HL-60 (cell line): ENCODE measurements around the gene SH3RF1.
"Not testable (repeated sequence)": the region's sequence is repeated elsewhere in the genome, so short reads cannot be mapped to it uniquely, and the experiment has no call there.

Experiments used
- DNase-seq, 2 experiments: peaks; one replicate each; pipeline ENCODE4 v3.0.0-alpha.2; 2010 to 2020; ENCODE audit warnings: low read depth in 1 of 2, low spot score in 1 of 2
- H3K27ac ChIP-seq: fragments of 250-450 bp; sonication (Bioruptor Pico); replicated peaks from 2 replicates; pipeline ENCODE4 v1.5.1; 2020; ENCODE audit warnings: mild to moderate bottlenecking, moderate library complexity
- H3K27me3 ChIP-seq: fragments of 250-450 bp; sonication (Bioruptor Pico); 2 replicates; pipeline ENCODE4 v1.5.1; 2021; ENCODE audit warnings: mild to moderate bottlenecking, moderate library complexity; ENCODE audit not compliant: insufficient read depth, poor library complexity, severe bottlenecking
- H3K4me3 ChIP-seq: replicated peaks from 2 replicates; pipeline ENCODE4 v1.5.1; 2011; ENCODE audit warnings: mild to moderate bottlenecking, control low read depth, low read length; ENCODE audit not compliant: insufficient read depth
- CTCF ChIP-seq: IDR thresholded peaks from one replicate; pipeline ENCODE4 v1.5.1; 2011; ENCODE audit warnings: low read length, control low read depth, inconsistent platforms; ENCODE audit not compliant: insufficient read depth
- GABPA ChIP-seq: IDR thresholded peaks from 2 replicates; pipeline ENCODE4 v1.6.1; 2012; ENCODE audit warnings: low read depth
- POLR2AphosphoS5 ChIP-seq: IDR thresholded peaks from 2 replicates; pipeline ENCODE4 v1.6.1; 2012; ENCODE audit warnings: low read depth
- REST ChIP-seq: IDR thresholded peaks from 2 replicates; pipeline ENCODE4 v1.6.1; 2012; ENCODE audit warnings: low read depth; ENCODE audit not compliant: insufficient replicate concordance
- SPI1 ChIP-seq: IDR thresholded peaks from 2 replicates; pipeline ENCODE4 v1.6.1; 2012; ENCODE audit warnings: low read depth, mild to moderate bottlenecking, borderline replicate concordance

Gene SH3RF1

GRCh38 chr4:169203891-169204290 is 66.9 kb downstream of the SH3RF1 start:
- Histone ChIP-seq H3K27me3 (no peaks in the 10 kb centered on the region), H3K4me3 (no peak overlapping the region), H3K27ac (no peak overlapping the region)
- DNase-seq, result no peak
- TF ChIP-seq POLR2AphosphoS5 (no peak), REST (no peak), CTCF (no peak), GABPA (no peak), SPI1 (no peak)

GRCh38 chr4:169203278-169203677 is 67.5 kb downstream of the SH3RF1 start:
- not testable (repeated sequence) for H3K27me3 ChIP-seq, H3K27ac ChIP-seq, H3K4me3 ChIP-seq, DNase-seq

GRCh38 chr4:169202878-169203277 is 67.9 kb downstream of the SH3RF1 start:
- H3K27ac ChIP-seq, result no peak overlapping the region

More at GRCh38 chr4:169202878-169203277, 67.9 kb downstream of the SH3RF1 start:
- no peak for DNase-seq
- TF ChIP-seq GABPA (no peak), REST (no peak), SPI1 (no peak), CTCF (no peak), POLR2AphosphoS5 (no peak)
- H3K27me3 ChIP-seq, result no peaks in the 10 kb centered on the region
- no peak overlapping the region for H3K4me3 ChIP-seq
